Retina (tissue), 1 donor: ENCODE data around the gene CD226.
"Not testable (repeated sequence)": the region's sequence is repeated elsewhere in the genome, so short reads cannot be mapped to it uniquely, and the experiment has no call there.

ENCODE experiments used
- DNase-seq: peaks from one replicate; pipeline ENCODE4 v3.0.0-alpha.2; 2016

The CD226 gene

GRCh38 chr18:69899154-69899923, 48.3 kb downstream of the CD226 start:
- not testable (repeated sequence) for DNase-seq

DNA sequence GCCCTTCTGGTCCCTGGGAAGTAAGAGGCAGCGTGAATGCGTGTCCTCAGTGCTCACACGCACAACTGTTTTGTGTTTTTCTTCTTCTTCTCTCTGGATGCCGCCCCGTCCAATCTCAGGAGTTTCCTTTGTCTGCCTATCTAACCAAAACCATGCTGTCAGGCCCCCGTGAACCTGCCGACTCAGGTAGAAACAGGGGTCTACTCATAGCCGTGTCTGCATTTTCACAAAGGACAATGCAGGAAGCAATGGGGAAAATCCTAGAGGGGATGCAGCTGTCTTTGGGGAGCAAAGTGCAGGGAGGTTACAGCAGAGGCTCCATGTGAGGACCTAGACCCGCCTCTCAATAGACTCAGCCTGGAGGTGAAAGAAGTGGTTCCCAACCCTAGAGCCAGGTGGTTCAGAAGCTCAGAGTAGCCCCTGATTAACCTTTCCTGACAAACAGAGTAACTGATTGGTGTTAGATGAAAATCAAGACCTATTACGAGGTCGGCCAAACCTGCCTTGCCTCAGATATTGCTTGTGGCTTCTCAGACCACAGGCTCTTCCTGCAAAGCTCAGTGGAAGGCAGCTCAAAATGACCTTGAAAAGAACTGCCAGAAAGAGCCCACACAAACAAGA, 49.3 kb downstream of the CD226 start:
- no peak for DNase-seq

- no peak for DNase-seq
Measured at GRCh38 chr18:69897397-69898108, 50.1 kb downstream of the CD226 start.

GRCh38 chr18:69895066-69896047, 52.3 kb downstream of the CD226 start:
- DNase-seq: no peak

- DNase-seq: no peak
Measured at GRCh38 chr18:69894467-69894866, 53.2 kb downstream of the CD226 start.

DNA sequence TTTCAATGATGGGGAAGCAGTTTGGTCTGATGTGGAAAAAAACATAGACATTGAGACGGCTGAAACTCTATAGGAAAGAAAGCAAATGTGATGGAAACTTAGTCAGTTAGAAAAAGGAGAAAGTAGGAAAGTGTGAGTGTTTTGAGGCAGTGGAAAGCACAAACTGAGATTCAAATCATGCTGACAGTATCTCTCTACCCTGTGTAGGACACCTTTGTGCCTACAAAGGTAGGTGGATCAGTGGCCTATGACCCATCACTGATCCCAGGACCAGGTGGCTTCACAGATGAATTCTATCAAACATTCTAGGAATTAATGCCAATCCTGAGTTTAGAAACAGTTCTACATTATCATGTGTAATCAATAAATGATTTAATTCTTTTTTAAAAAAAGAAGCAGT, 57.1 kb downstream of the CD226 start:
- no peak for DNase-seq

GRCh38 chr18:69889009-69889408, 58.7 kb downstream of the CD226 start:
- DNase-seq: no peak

- DNase-seq: no peak
Measured at GRCh38 chr18:69887256-69887655, 60.4 kb downstream of the CD226 start.

DNA sequence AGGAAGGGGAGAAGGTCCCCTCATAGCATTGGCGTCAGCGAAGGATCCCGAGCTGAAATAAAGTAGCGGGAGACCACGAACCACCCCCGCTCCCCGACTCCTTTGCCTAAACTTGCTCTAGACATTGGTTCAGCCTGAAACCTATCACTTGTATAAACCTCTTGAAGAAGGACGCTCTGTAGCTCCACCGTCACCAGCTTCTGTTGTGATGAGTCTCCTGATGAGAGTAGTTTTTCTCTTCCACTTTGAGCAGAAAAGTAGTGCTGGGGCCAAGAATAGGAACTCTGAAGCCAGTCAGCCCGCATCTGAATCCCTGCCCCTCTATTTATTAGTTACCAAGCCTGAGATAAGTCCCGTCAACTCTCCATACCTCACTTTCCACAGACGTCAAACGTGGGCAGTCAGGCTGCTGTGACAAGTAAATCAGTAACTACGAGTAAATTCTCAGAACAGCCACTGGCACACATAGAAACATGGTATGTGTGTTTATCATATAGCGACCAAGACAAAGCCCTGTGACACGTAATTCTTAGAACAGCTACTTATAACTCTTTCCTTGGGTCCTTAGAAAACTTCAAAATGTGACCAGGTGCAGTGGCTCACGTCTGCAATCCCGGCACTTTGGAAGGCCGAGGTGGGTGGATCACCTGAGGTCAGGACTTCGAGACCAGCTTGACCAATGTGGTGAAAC, 61.7 kb downstream of the CD226 start:
- DNase-seq: no peak

DNA sequence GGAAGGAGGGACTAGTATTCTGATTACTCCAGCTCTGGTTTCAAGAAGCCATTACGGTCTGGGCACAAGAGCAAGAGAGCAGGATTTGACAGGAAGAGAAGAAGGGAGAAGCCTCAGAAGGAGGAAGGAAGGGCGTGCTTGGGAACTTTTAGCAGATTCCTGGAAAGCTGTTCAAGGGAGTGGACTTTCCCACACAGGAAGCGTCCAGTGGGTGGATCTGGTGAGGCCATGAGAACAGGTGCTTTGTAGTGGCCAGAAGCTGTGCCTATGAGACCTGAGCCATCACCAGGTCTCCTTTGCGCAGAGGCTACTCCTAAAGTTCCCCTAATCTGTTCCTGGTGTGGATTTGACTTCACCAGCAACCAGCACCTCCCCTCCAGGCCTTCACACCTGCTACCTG, 62.3 kb downstream of the CD226 start:
- DNase-seq: no peak

GRCh38 chr18:69883781-69884180, 63.9 kb downstream of the CD226 start:
- no peak for DNase-seq

DNA sequence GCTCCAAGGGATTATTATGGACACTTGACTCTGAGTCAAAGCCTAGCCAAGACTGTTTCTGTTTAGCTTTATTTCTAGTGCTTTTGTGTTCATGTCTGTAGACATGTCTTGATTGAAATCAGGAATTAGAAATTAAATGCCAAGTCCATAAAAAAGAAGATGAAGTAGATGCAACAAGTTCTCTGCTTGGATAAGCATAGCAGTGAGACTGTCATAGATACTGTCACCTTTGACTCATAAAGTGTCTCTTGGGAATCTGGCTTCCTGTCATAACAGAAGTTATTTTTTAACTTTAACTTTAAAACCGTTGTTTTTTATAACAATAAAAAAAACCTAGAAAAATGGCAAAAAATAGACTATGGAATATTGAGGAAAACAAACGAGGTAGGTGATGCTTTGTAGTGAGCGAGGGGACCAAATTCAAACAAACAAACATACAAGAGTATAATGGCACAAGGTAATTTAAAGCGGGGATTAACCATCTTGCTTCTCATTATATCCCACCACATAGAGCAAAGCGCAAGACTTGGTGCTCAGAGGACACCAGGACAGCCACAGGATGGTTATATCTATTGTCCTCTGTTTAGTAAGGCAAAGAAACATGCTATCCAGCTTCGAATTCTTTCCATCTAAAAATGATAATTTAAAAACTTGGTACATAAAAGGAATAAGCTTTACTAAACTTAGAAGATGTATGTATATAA, 64.6 kb downstream of the CD226 start:
- no peak for DNase-seq

DNA sequence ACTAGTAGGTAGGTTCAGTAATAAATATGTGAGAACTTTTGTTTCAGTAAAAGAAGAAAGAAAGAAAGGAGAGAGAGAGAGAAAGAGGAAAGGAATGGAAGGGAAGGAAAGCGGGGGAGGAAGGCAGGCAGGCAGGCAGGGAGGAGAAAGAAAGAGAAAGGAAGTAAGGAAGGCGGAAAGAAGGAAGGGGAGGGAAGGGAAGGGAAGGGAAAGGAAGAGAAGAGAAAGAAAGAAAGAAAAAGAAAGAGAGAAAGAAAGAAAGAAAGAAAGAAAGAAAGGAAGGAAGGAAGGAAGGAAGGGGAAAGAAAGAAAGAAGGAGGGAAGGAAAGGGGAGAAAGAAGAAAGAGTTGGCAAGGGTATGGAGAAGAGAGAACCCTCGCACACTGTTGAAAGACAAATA, 67.6 kb downstream of the CD226 start:
- no peak for DNase-seq

DNA sequence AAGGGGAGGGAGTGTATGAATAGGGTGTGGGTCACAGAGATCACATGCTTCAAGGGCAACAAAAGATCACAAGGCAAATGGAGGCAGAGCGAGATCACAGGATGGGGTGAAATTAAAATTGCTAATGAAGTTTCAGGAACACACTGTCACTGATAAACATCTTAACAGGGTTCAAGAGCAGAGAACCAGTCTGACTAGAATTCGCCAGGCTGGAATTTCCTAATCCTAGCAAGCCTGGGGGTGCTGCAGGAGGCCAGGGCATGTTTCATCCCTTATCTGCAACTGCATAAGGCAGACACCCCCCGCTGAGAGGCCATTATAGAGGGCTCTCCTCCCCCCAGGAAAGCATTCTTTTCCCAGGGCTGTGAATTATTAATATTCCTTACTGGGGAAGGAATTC, 68.6 kb downstream of the CD226 start:
- DNase-seq: not testable (repeated sequence)

GRCh38 chr18:69878213-69878933, 69.3 kb downstream of the CD226 start:
- no peak for DNase-seq

- no peak for DNase-seq
Measured at GRCh38 chr18:69876490-69876889, 71.2 kb downstream of the CD226 start.

DNA sequence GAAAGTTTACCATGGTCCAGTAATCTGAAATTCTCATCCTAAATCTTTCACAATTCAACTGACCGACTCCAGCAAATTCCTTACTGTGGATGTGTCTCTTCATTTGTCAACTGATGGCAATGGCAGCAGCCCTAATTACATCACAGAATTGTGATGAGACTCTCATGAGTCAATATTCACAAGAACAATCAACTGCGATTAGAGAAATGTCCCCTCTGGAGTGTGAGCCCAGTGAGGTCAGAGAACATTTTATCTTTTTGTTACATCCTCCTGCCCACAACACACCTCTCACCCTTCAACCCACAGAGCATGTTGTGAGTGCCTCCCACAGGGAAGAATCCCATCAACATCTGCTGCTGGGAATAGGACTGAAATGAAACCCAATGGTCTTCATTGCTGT, 73.6 kb downstream of the CD226 start:
- DNase-seq: no peak

- DNase-seq: no peak
Measured at GRCh38 chr18:69872661-69873060, 75.0 kb downstream of the CD226 start.

DNA sequence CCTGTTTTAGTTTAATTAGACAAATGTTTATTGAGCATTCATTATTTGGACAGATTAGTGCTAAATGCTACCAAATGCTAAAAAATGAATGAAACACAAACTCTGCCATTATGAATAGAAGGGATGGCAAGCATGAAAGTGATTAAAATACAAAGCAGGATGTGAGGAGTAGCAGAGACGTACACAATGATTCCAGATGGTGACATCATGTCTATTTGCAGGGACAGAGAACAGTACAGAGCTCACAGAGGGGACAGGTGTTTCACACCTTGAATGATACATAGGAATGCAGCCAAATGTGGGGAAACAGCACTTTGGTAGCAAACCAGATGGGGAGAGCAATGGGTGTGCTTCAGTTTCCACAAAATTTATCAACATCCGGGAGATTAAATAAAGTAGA, 76.3 kb downstream of the CD226 start:
- no peak for DNase-seq

DNA sequence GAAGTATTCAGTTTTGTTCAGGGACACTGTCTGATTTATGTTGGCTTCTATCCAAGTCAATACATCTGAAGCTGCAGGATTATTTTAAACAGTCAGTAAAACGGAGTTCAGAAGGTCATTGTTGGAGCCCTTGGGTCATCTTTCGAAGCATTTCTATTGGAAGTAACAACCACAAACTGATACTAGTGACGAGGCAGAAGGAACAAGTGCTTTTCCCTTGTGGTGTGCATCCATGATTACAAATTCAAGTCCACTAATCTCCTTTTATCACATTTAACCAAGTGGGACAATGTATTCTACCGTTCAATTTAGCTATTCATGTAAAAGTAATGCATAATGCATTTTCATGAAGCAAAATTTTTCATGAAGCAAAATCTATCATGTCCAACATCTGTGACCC, 76.9 kb downstream of the CD226 start:
- DNase-seq: no peak

DNA sequence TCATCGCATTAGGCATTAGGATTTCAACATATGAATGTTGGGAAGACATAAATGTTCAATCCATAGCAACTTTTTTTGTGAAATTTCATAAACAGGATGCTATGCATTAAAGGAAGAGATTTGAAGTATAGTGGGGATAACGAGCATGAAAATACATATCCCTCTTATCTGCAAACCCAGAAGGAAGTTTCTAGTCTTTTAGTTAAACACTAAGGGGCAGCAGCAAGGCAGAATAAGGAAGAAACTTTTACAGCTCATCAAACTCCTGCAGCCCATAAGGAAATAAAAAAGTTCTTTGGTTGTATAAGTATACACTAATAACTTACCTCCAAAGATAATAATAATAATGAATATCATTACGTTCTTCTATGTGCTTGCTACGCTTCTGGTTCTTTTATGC, 81.5 kb downstream of the CD226 start:
- no peak for DNase-seq
